SU-DHL-6 (cell line): ENCODE results near the gene ADD2.

Source experiments
- H2AFZ ChIP-seq: fragments of 200-600 bp; sonication (generic); 2 replicates; pipeline ENCODE4 v1.6.1; 2014; ENCODE audit warnings: low read depth, mild to moderate bottlenecking, moderate library complexity, mixed read lengths, antibody characterized with exemption, low read length; ENCODE audit not compliant: severe bottlenecking
- H3F3A ChIP-seq: fragments of 200-600 bp; shearing (Covaris generic); 2 replicates; pipeline ENCODE4 v1.6.0; 2016; ENCODE audit warnings: antibody characterized with exemption, mild to moderate bottlenecking; ENCODE audit not compliant: insufficient read depth
- H3K27ac ChIP-seq: fragments of 200-600 bp; sonication (generic); 2 replicates; pipeline ENCODE4 v1.5.1; 2016; ENCODE audit warnings: low read depth, mild to moderate bottlenecking, low read length, moderate library complexity, mixed read lengths
- H3K27me3 ChIP-seq: fragments of 200-600 bp; sonication (generic), shearing (Covaris generic); 2 replicates; pipeline ENCODE4 v1.6.0; 2014; ENCODE audit warnings: mild to moderate bottlenecking, low read length
- H3K36me3 ChIP-seq: fragments of 200-600 bp; sonication (generic); 2 replicates; pipeline ENCODE4 v1.6.1; 2014; ENCODE audit warnings: mild to moderate bottlenecking, low read length, mixed read lengths
- H3K4me2 ChIP-seq: fragments of 300-600, 200-600 bp; shearing (Covaris generic), sonication (generic); 2 replicates; pipeline ENCODE4 v1.6.0; 2014; ENCODE audit warnings: low read length, low read depth, mild to moderate bottlenecking; ENCODE audit not compliant: poor library complexity, severe bottlenecking
- H3K4me3 ChIP-seq: fragments of 200-600 bp; sonication (generic); 2 replicates; pipeline ENCODE4 v1.5.1; 2014; ENCODE audit warnings: antibody characterized with exemption, low read length, mild to moderate bottlenecking, mixed read lengths; ENCODE audit not compliant: insufficient read depth, poor library complexity, severe bottlenecking
- H3K79me2 ChIP-seq: fragments of 200-600 bp; sonication (generic); 2 replicates; pipeline ENCODE4 v1.6.1; 2014; ENCODE audit warnings: mild to moderate bottlenecking, low read length, moderate library complexity; ENCODE audit not compliant: insufficient read depth
- H3K9ac ChIP-seq: fragments of 200-600 bp; sonication (generic); 2 replicates; pipeline ENCODE4 v1.7.0; 2014; ENCODE audit warnings: mild to moderate bottlenecking, low read length
- H3K9me2 ChIP-seq: fragments of 200-600 bp; sonication (generic); replicated peaks from 2 replicates; pipeline ENCODE4 v1.6.1; 2014; ENCODE audit warnings: low read length; ENCODE audit not compliant: insufficient read depth
- H3K9me3 ChIP-seq: fragments of 200-600 bp; sonication (generic); 2 replicates; pipeline ENCODE4 v1.6.1; 2014; ENCODE audit warnings: low read length, mixed read lengths; ENCODE audit not compliant: insufficient read depth
- H4K20me1 ChIP-seq: fragments of 200-600 bp; sonication (generic); 2 replicates; pipeline ENCODE4 v1.6.1; 2014; ENCODE audit warnings: low read depth, mild to moderate bottlenecking, antibody characterized with exemption, low read length, moderate library complexity, mixed read lengths
- EZH2phosphoT487 ChIP-seq: fragments of 200-600 bp; sonication (generic), shearing (Covaris generic); conservative IDR thresholded peaks from 2 replicates; pipeline ENCODE4 v1.6.1; 2018; ENCODE audit warnings: mild to moderate bottlenecking, antibody characterized with exemption, low read length, moderate library complexity, mixed read lengths
- TF ChIP-seq, protein P1 (sequence below): fragments of 200-600 bp; sonication (generic); IDR thresholded peaks from one replicate; pipeline ENCODE4 v1.5.1; 2017; ENCODE audit warnings: antibody characterized with exemption, mild to moderate bottlenecking, low read length, moderate library complexity; ENCODE audit not compliant: insufficient read depth, poor library complexity, severe bottlenecking

The ADD2 gene

DNA sequence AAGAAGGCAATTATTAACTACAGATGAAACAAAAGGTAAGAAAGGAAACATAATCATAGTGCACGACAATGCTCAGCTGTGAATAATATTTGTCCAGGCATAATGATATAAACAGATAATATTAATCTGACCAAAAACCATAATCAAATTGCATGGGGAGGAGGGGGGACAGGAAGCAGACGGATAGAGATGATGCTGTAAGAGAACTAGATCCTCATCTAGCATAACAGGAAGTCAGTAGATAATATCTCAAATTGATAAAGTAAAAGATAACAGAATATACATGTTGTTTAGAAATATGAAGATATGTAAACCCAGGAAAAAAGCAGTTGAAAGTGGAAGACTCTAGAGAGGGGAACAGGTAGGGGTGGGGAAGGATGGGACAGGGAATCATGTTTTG is 129.4 kb downstream of the ADD2 start:
- H3K4me3 ChIP-seq = no peak overlapping the region
- H3K9me2 ChIP-seq = no peaks in the 10 kb centered on the region
- no peak overlapping the region for H2AFZ ChIP-seq
- no peak overlapping the region for H3K27ac ChIP-seq
- no peaks in the 10 kb centered on the region for H3K36me3 ChIP-seq
- H3F3A ChIP-seq = no peaks in the 10 kb centered on the region
- H3K79me2 ChIP-seq = no peaks in the 10 kb centered on the region
- TF ChIP-seq EZH2phosphoT487 = no peak
- TF ChIP-seq, protein P1, sequence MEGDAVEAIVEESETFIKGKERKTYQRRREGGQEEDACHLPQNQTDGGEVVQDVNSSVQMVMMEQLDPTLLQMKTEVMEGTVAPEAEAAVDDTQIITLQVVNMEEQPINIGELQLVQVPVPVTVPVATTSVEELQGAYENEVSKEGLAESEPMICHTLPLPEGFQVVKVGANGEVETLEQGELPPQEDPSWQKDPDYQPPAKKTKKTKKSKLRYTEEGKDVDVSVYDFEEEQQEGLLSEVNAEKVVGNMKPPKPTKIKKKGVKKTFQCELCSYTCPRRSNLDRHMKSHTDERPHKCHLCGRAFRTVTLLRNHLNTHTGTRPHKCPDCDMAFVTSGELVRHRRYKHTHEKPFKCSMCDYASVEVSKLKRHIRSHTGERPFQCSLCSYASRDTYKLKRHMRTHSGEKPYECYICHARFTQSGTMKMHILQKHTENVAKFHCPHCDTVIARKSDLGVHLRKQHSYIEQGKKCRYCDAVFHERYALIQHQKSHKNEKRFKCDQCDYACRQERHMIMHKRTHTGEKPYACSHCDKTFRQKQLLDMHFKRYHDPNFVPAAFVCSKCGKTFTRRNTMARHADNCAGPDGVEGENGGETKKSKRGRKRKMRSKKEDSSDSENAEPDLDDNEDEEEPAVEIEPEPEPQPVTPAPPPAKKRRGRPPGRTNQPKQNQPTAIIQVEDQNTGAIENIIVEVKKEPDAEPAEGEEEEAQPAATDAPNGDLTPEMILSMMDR = no peak
- H4K20me1 ChIP-seq = no peaks in the 10 kb centered on the region
- H3K9me3 ChIP-seq = no peaks in the 10 kb centered on the region
- no peak overlapping the region for H3K9ac ChIP-seq
- H3K4me2 ChIP-seq = no peak overlapping the region
- H3K27me3 ChIP-seq = 0 out of 2 replicates have a peak, but pooled peaks cover 3% of the 10 kb centered on the region

DNA sequence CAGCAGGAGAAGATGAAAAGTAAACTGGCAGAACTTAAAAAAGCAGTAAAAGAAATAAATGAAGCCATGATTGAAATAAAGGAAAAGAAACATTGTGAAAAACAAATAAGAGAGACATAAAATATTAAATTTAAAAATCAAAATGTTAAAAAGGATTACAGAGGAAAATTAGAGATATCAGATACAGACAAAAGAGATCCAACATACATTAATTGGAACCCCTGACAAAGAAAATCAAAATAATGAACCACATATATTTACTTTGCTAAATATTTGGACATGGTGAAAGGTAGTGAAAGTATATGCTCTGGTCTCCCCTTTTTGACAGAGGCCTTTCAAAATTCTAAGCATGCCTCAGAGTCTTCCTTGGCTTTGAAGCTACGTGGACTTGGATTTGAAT is 134.5 kb downstream of the ADD2 start:
- no peaks in the 10 kb centered on the region for H3K79me2 ChIP-seq
- TF ChIP-seq, protein P1 = no peak
- no peak for TF ChIP-seq EZH2phosphoT487
- H3K9me3 ChIP-seq = no peaks in the 10 kb centered on the region
- H3K27me3 ChIP-seq = 0 out of 2 replicates have a peak, but pooled peaks cover 3% of the 10 kb centered on the region
- no peaks in the 10 kb centered on the region for H3K9me2 ChIP-seq
- no peak overlapping the region for H3K4me2 ChIP-seq
- no peak overlapping the region for H2AFZ ChIP-seq
- H4K20me1 ChIP-seq = no peaks in the 10 kb centered on the region
- no peak overlapping the region for H3K4me3 ChIP-seq
- H3K9ac ChIP-seq = no peak overlapping the region
- no peaks in the 10 kb centered on the region for H3F3A ChIP-seq
- H3K27ac ChIP-seq = no peak overlapping the region
- no peaks in the 10 kb centered on the region for H3K36me3 ChIP-seq

DNA sequence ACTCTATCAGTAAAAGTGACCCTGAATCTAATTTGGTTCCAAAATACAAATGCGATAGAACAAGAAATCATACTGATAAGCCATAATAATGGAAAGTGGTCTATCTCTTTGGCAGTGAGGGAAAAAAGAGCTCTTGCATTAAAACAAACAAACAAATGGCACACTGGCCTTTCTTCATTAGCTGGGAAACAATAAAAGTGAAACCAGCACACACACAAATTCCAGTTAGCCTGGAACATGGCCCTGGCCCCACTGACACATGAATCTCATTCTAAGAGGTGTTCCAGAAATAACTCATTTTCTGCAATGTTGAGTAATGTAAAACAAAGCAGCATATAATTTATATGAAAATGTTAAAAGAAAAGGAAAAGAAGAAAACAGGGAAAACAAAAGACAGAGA is 135.0 kb downstream of the ADD2 start:
- no peak overlapping the region for H3K27ac ChIP-seq
- no peak overlapping the region for H3K4me2 ChIP-seq
- TF ChIP-seq, protein P1 = no peak
- no peak for TF ChIP-seq EZH2phosphoT487
- no peak overlapping the region for H3K9ac ChIP-seq
- 0 out of 2 replicates have a peak, but pooled peaks cover 3% of the 10 kb centered on the region for H3K27me3 ChIP-seq
- H2AFZ ChIP-seq = no peak overlapping the region
- H4K20me1 ChIP-seq = no peaks in the 10 kb centered on the region
- H3K4me3 ChIP-seq = no peak overlapping the region
- no peaks in the 10 kb centered on the region for H3K9me2 ChIP-seq
- no peaks in the 10 kb centered on the region for H3F3A ChIP-seq
- H3K9me3 ChIP-seq = no peaks in the 10 kb centered on the region
- H3K79me2 ChIP-seq = no peaks in the 10 kb centered on the region
- no peaks in the 10 kb centered on the region for H3K36me3 ChIP-seq
